T1000 (cell line): Measurements from ENCODE around the gene ZNG1C.
"Not testable (repeated sequence)": the region's sequence is repeated elsewhere in the genome, so short reads cannot be mapped to it uniquely, and the experiment has no call there.

Source experiments
- DNase-seq: peaks from one replicate; lab custom pipeline; 2025; ENCODE audit warnings: mixed read lengths; lab: John Stamatoyannopoulos, UW

ZNG1C gene

DNA sequence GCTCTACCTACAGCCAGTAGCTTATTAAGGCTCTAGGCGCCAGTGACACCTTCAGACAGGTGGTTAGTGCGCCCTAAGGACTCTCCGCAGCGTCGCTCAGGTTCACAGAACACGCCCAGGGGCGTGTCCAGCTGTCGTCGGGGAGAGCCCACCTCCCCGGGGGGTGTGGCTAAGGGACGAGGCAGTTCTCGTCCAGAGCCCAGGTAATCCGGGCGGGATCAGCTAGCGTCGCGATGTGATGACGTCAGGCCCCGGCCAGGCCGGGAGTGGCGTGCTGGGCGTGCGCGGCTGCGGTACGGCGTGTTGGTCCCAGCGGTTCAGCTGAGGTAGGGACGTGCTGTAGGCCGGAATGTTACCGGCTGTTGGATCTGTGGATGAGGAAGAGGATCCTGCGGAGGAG, at the start of gene ZNG1C:
Gene ZNG1C (plus strand): TSS at position 301 of the 400 bp plus-strand sequence. CDS start 49 bp downstream, at position 350.
- not testable (repeated sequence) for DNase-seq

- DNase-seq: not testable (repeated sequence)
Observed at GRCh38 chr9:68242437-68242836, 654 bp downstream of the ZNG1C start.

DNA sequence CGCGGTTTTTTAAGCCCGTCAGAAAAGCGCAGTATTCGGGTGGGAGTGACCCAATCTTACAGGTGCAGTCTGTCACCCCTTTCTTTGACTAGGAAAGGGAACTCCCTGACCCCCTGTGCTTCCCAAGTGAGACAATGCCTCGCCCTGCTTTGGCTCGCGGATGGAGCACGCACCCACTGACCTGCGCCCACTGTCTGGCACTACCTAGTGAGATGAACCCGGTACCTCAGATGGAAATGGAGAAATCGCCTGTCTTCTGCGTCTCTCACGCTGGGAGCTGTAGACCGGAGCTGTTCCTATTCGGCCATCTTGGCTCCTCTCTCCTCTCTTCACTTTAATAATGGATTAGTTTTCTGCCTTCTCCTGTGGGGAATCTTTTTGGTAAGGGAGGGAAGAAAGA, 39.3 kb downstream of the ZNG1C start:
- DNase-seq: not testable (repeated sequence)

- DNase-seq: not testable (repeated sequence)
Observed at GRCh38 chr9:68302567-68302966, 60.8 kb downstream of the ZNG1C start, which contains the start of gene FOXD4L3. Gene FOXD4L3 (plus strand): TSS chr9:68302867. CDS start chr9:68302952, 85 bp downstream.

DNA sequence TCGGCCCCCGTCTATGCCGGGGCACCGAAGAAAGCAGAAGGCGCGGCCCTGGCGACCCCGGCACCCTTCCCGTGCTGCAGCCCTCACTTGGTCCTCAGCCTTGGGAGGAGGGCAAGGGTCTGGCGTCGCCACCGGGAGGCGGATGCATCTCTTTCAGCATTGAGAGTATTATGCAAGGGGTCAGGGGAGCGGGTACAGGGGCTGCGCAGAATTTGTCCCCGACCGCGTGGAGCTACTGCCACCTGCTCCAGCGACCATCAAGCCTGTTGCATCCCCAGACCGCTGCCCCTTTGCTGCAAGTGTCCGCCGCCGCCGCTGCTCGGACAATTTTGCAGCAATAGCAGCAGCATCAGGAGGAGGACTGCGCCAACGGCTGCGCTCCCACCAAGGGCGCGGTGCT, 62.0 kb downstream of the ZNG1C start:
- DNase-seq: not testable (repeated sequence)

DNA sequence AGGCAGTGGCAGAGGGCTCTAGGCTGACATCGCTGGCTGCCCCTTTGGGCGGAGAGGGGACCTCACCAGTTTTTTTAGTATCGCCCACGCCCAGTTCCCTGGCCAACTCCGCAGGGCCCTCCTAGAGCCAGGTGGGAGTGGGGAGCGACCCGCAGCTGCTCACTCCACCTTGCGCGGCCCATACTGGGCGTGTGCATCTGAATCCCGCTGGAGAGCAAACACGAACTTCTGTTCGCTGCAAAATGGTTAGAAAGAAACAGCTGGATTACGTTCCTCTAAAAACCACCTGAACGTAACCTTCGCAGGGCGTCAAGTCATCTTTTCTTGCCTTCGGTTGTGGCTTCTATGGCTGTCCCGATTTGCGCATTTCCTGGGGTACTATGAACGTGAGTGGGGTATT, 62.4 kb downstream of the ZNG1C start:
- not testable (repeated sequence) for DNase-seq

- not testable (repeated sequence) for DNase-seq
Observed at GRCh38 chr9:68304777-68305176, 63.0 kb downstream of the ZNG1C start.

DNA sequence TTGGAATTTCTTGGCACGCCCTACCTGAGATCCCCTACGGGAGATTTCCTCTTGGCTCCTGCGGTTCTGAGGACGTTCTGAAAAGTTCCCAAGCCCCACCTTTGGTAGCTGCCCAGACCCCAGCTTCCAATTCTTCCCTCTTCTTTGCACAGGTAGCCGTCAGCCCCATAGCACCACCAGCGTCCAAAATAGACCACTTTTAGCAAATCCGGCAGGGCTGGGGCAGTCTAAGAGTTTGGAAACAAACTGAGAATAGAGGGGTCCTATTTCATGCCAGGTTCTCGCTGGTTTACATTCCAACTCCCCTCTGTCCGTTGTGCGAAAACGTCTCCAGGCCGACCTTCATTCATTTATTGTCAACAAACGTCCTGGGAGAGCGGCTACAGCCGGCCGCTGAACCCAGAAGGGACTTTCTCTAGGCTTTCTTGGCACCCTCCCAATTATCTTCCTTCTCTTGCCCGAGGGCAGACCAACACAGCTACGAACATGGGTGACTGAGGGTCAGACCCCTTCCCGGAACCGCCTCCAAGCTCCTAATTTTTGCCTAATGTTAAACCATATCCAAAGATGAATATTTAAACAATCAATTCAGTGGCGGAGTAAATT, 64.0 kb downstream of the ZNG1C start:
- not testable (repeated sequence) for DNase-seq

DNA sequence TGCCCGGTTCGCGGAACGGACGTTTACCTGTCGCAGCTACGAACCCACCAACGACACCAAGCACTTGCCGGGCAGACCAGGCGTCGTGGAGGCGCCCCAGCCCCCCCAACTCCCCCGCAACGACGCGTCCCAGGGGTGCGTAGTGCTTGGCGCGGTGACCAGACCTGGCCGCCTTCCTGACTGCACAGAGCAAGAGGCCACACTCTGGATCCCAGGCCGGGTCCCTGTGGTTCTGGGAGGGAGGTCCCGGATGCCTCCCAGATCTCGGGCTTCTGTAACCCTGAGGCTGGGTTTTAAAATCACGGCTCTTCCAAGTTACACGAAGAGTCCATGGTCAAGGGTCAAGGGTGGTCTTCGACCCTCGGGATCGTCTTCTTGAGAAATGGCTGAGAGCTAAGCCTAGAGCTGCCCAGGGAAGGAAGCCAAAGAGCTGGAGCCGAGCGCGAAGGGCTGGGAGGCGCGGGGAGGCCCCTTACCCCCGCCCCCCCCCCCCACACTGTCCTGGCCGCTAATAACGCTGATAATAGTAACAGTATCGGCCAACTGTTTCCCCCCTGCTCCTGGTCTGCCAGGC, 64.7 kb downstream of the ZNG1C start:
- DNase-seq: not testable (repeated sequence)

DNA sequence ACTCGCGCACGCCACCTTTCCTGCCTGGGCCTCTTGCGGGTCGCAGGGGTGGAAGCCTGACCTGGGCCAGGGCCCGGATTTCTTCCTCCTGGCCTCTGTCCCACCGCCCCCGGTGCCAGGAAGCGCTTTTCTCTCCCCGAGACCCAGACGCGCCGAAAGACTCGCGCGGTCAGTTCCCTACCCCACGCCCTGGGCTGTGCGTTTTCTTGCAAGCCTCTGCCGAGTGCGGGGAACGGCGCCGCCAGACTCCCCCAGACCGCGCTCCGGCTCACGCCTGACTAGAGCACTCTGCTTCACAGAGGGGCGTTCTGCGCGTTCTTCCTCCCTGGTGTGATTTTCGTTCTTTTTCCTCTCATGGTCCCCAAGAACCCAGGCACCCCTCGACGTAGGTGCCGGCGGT, 65.3 kb downstream of the ZNG1C start:
- not testable (repeated sequence) for DNase-seq

DNA sequence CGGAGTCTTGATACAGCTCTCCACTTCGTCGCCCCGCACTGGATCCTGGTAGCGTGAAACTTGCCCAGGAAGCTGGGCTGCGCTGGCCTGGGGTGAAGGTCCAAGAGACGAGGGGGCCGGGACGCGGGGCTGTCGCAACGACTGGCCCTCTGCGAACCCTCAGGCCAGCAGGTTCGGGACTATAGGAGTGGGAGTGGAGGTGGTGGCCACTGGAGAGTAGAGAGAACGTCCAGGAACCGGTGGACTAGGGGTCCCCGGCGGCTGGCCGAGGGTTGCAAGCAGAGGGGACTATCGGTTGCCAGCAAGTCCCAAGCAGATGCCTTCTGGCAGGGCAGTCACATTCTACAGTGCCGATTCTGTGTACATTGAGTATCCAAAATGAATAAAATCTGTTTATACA, 65.9 kb downstream of the ZNG1C start:
- DNase-seq: not testable (repeated sequence)

- DNase-seq: not testable (repeated sequence)
Observed at GRCh38 chr9:68311208-68311607, 69.4 kb downstream of the ZNG1C start.

DNA sequence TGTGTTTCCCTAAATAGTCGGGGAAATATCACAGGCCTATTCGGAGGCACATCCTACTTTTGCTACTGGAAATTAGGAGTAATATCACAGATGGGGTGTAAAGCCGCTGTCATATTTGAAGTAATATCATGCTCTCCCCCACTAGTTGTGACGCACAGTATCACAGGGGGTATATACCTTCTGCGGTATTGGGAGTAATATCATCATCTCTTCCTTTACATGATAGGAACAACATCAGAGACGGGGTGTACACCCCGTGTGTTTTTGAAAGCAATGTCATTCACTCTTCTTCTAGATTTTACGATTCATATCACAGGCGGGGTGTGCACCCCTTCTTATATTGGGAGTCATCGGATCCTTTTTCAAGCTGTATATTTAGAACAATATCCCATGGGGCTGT, 76.4 kb downstream of the ZNG1C start:
- DNase-seq: not testable (repeated sequence)

GRCh38 chr9:68323749-68324148, 82.0 kb downstream of the ZNG1C start:
- DNase-seq: not testable (repeated sequence)

DNA sequence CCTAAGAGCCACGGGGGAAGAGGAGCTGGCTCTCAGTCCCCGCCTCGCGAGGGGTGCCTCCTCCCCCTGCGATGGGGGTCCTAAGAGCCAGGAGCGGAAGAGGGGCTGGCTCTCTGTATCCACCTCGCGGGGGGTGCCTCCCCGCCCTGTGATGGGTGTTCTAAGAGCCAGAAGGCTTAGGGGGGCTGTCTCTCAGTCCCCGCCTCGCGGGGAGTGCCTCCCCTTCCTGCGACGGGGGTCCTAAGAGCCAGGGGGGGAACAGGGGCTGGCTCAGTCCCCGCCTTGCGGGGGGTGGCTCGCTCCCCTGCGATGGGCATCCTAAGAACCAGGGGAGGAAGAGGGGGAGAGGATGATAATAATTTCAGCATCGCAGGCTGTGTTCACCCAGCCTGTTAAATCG, 82.7 kb downstream of the ZNG1C start:
- DNase-seq: not testable (repeated sequence)

DNA sequence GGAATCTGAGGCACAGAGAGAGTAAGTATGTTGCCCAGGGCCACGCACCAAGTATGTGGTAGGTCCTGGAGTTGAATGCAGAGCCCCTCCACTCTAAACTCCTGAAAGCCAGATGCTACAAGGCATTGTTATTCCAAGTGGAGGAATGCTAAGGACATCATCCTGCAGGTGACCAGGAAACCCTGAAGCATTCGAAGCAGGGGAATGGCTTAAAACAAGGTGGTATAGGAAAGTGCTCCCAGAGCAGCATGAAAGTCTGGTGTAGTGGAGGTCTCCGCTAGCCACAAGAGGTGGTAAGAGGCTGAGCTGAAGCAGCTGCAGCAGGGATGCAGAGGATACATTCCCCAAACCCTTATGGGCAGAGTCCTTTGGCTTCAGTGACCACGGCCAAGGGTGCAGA, 87.3 kb downstream of the ZNG1C start:
- DNase-seq: not testable (repeated sequence)

DNA sequence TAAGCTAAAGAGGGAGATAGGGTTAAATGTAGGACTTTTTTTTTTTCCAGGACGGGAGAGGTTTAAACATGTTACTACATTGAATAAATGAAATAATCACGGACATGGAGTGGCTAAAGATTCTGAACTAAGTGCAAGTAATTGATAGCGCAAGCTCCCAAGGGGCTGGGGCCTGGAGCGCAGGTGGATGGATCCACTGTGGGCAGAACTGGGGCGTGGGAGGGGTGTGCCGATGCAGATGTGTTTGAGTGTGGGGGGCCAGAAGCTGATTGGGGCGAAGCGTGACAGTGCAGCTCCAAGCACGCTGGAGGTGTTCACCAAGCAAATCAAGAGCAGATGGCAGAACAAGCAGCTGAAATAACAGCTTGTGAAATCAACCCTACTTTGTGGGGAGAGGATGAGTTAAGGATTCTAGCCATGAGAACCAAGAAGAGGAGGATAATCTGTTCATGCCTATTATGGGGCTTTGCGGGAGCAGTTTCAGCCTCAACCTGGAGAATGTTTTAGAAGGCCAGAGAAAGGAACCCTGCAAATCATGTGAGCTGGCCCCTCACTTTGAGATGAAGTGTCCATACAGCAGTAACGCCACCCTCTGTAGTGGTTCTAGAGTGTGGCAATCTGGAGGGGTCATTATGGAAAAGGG, 88.9 kb downstream of the ZNG1C start:
- DNase-seq: not testable (repeated sequence)

GRCh38 chr9:68332122-68332521, 90.3 kb downstream of the ZNG1C start:
- DNase-seq: not testable (repeated sequence)

DNA sequence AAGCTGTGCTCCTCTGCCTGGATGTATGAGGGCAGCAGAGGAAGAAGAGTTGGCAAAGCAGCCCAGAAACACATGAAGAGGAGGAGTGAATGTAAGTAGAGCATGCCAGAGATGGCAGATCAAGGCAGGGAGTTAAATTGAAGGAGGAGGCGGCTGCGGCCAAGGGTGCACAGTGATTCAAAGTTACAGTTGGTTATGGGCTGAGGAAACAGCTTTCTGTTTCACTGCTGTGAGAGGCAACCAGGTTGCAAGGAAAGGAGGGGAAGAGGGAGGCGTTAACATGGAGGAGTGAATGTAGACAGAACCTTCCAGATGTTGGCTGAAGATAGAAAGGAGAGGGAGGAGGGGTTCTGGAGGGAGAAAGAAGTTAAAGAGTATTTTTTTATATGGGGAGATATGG, 94.2 kb downstream of the ZNG1C start:
- not testable (repeated sequence) for DNase-seq

GRCh38 chr9:68336639-68337339, 95.0 kb downstream of the ZNG1C start:
- not testable (repeated sequence) for DNase-seq

DNA sequence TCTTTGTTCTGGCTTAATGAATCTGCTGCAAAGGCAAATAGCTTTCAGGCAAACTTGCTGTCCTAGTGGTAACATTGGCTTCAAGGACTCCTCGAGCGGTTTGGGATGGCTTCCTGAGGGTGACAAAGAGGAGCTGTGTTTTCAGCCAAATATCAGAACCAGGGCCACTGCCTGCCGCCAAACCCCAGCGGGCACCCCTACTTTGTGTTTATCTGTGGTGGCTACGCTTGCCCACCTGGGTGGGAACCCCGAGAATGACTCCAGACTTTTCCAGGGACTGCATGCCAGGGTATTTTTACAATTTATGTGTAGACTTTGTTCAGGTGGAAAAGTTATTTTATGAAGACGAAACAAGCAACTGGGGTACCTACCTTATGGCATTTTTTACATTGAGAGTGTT, 96.2 kb downstream of the ZNG1C start:
- DNase-seq: not testable (repeated sequence)

GRCh38 chr9:68342265-68343025, 100.7 kb downstream of the ZNG1C start:
- DNase-seq: not testable (repeated sequence)
